Stimulated activated CD8-positive, alpha-beta memory T cell treated with anti-CD3 and anti-CD28 coated beads, Interleukin-12 subunit alpha, Interleukin-12 subunit beta, amount 100 ng/mL, for 1 hour (primary cell): ENCODE results near the gene ERC2.
"Not testable (repeated sequence)": the region's sequence is repeated elsewhere in the genome, so short reads cannot be mapped to it uniquely, and the experiment has no call there.

Experiments used
- DNase-seq: peaks from one replicate; pipeline ENCODE4 v3.0.0-alpha.2; 2020; ENCODE audit warnings: low read depth

ERC2 gene

DNA sequence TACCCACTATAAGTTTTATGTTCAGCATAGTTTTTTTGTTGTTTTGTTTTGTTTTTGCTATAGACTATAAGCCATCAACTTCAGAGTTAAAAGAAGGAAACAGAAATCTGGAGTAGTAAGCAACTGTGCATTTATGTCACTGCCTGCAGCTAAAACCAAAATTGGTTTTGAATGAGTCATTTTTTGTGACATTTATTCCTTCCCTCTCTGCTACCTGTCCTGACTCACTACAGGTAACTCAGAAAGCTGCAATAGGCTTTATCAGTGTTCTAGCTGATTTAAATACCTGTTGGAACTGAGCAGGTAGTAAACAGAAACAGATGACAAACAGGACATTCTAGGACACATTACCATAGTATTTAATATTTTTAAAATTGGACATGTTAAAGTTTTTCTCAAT lies 587.9 kb downstream of the ERC2 start:
- DNase-seq = no peak

GRCh38 chr3:55879901-55880331 lies 588.4 kb downstream of the ERC2 start:
- no peak for DNase-seq

DNA sequence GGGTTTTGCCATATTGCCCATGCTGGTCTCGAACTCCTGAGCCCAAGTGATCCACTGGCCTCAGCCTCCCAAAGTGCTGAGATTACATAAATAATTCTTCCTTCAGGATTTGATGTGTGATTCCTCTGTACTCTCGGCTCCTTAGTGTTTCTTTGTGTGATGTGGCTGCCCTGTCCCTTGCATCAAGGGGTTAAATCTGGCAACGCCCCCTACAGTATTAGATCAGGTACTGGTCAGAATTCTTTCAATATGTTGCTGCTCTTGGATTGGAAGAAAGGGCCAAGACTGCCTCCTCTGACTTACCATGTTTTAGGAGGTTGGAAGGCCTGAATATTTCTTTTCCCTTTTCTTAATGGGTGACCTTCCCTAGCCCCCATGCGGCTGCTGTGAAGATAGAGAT lies 590.6 kb downstream of the ERC2 start:
- DNase-seq = no peak

- no peak for DNase-seq
Observed at GRCh38 chr3:55876560-55876959, 591.7 kb downstream of the ERC2 start.

- DNase-seq = no peak
Observed at GRCh38 chr3:55875113-55875512, 593.2 kb downstream of the ERC2 start.

- DNase-seq = no peak
Observed at GRCh38 chr3:55873523-55874254, 594.6 kb downstream of the ERC2 start.

- DNase-seq = no peak
Observed at GRCh38 chr3:55870594-55870993, 597.7 kb downstream of the ERC2 start.

GRCh38 chr3:55868347-55868746 lies 599.9 kb downstream of the ERC2 start:
- no peak for DNase-seq

DNA sequence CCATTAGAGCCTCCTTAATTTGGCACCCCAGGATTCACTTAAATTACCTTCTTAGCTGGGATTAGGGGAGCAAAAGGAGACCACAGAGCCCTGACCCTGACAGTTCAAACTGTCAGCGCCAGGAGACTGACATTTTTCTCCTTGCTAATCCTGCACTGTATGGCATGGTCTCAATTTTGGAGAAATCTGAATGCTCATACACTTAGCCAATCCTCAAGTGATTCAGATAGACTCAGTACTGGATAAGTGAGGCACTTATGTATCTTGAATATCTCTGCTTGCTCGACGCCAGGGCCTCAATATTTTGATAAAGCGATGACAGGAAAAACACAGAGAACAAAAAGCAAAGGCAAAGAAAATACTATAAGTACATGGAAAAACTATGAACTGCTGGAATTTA lies 605.2 kb downstream of the ERC2 start:
- no peak for DNase-seq

GRCh38 chr3:55860049-55860721 lies 608.1 kb downstream of the ERC2 start:
- DNase-seq = no peak

DNA sequence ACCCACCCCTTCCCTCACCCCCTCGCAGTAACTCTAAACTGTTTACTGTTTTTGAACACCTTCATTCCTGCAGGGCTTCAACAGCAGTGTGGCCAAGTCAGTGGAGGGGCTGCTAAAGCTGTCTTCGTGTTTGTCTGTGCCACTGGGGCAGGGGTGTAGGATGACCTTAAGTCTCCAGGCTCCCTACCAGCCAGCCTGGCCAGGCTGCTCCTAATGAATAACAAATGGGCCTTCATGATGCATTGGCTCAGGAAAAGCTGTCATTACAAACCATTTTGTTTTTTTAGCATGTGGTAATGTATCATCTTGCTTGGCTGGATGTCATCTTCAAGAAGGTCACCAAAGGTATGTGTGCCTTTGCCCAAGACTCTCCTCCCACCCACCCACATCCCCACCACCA lies 609.0 kb downstream of the ERC2 start:
- no peak for DNase-seq

DNA sequence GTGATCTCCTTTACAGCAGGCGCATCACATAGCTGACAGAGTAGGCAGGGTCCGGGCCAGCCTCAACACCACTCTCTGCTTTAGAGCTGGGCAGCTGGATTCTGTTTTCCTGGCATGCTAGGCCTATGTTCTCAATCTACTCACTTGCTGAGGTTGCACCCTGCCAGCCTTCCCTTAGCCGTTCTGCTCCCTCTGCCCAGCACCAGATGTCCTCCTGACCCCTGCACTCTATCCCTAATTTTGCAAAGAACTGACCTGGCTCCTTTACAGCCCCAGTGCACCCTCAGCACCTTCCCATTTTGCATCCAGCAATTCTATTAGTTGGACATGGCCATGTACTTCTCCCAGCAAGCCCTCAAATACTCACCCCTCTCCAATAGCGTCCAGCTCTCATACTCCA lies 609.5 kb downstream of the ERC2 start:
- no peak for DNase-seq

DNA sequence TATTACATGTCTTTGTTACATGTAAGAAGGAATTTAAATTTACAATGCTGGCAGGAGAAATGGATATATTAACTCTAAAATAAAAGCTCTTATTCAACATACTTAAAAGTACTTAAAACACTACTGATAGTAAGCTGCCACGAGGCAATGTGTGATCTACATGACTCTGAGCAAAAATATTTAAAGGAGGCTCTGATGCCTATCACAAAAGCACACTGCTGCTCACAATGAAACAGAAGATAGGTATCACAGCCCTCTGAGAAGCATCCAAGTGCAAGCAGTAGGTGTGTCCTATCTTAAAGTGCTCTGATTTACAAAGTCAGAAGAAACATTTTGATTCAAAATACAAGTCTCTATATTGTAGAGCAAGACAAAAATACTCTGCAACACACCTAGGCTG lies 610.0 kb downstream of the ERC2 start:
- DNase-seq = no peak

DNA sequence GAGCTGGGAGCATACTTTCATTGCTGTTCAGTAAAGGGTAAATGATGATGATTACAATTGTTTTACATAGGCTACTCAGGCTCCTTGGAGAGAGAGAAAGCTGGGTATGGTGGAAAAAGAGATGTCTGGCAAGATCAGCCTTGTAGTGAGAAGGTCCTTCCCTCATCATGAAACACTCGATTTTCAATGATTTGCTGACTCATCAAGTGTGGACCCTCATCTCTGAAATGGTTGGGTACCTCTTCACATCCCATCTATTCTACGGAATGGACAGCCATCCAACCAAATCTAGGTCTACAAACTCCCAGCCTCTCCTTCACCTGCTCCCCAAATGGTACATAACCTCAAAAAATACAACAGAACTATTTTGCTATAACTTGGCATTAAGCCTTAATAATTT lies 610.6 kb downstream of the ERC2 start:
- no peak for DNase-seq

DNA sequence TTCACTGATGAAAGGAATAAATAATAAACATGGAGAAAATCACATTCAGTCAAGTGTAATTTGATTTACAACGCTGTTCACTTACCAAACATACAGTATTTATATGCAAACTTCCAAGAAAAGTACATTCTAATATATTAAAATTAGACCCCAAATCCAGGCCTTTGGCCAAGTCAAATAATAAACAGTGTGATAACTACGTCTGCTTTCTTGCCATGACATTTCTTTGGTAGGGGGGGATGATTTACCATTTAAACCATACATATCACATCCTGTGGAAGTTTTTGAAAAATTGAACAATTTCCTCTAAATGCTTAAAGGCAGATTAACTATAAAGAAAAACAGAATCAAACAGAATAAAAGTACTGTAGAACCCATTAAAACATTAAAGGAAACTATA lies 613.0 kb downstream of the ERC2 start:
- no peak for DNase-seq

GRCh38 chr3:55854494-55854893 lies 613.8 kb downstream of the ERC2 start:
- DNase-seq = no peak

GRCh38 chr3:55852326-55852725 lies 615.9 kb downstream of the ERC2 start:
- DNase-seq = no peak

GRCh38 chr3:55842204-55842603 lies 626.1 kb downstream of the ERC2 start:
- DNase-seq = no peak

DNA sequence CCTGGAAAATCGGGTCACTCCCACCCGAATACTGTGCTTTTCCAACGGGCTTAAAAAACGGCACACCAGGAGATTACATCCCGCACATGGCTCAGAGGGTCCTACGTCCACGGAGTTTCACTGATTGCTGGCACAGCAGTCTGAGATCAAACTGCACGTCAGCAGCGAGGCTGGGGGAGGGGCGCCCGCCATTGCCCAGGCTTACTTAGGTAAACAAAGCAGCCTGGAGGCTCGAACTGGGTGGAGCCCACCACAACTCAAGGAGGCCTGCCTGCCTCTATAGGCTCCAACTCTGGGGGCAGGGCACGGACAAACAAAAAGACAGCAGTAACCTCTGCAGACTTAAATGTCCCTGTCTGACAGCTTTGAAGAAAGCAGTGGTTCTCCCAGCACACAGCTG lies 636.4 kb downstream of the ERC2 start:
- DNase-seq = not testable (repeated sequence)

DNA sequence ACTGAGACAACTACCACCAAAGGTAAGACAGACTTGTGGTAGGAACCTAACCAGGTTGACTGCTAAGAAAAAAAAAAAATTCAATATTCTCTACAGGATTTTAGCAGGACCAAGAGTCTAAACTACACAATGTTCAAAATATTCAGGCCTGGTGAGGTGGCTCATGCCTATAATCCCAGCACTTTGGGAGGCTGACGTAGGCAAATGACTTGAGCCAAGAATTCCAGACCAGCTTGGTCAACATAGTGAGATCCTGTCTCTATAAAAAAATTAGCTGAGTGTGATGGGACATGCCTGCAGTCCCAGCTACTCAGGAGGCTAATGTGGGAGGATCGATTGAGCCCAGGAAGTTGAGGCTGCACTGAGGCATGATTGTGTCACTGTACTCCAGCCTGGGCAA lies 639.6 kb downstream of the ERC2 start:
- DNase-seq = no peak

GRCh38 chr3:55827786-55828185 lies 640.5 kb downstream of the ERC2 start:
- DNase-seq = no peak

GRCh38 chr3:55826731-55827496 lies 641.4 kb downstream of the ERC2 start:
- no peak for DNase-seq

DNA sequence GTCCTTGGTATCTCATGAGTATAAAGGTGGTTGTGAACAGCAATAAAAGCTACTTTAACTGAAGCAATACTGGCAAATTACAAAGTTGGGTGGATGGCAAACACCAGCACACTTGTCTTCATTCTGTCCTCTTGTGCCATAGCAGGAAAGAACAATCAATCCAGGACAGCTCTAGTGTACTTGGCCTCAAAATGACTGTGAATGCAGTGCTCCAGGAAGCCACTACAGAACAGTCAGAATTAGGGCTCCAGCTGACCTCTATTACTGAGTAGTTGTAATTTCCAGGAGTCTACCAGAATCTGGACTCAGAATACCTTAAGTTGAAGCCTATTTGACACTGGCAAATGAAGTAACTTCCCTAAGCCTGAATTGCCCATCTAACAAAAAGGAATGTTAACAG lies 642.2 kb downstream of the ERC2 start:
- DNase-seq = no peak
